CD4-positive, alpha-beta T cell treated with Interleukin-6 at 100 ng/mL for 8 hours (primary cell): ENCODE results near the gene EBF3.

Experiments used
- DNase-seq: peaks from one replicate; pipeline ENCODE4 v3.0.0-alpha.2; 2020; ENCODE audit warnings: mixed read lengths, low spot score

The EBF3 gene

DNA sequence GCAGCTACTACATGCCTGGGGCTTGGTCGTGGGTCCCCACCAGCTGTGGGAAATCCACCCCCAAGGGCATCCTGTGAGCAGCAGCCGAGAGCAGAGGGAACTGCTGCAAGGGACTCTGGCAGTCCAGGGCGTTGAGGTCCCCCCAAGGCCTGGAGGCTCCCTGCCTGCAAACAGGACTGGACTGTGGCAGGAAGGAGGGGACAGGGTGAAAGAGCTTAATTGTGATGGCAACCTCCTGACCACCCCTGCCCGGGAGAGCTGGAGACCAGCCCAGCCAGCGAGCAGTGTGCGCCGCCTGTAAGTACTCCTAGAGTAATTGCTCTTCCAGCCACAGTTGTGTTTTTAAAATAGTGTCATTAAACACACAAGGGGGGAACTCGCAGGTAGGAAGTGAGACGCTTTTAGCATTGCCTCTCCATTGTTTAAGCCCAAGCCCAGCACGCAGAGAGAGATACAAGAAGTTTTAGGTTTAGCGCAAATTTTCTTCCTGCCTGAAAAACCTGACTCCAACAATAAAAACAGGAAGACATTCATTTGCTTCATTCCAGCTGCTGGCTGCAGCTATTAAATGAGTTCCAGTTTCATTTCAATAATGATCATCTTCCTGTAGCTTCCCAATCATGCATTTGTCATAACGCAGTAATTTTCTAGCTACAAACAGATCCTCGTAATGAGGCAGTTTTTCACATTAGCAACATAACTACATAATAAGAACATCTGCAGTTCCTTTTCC, 111.1 kb downstream of the EBF3 start:
- no peak for DNase-seq

DNA sequence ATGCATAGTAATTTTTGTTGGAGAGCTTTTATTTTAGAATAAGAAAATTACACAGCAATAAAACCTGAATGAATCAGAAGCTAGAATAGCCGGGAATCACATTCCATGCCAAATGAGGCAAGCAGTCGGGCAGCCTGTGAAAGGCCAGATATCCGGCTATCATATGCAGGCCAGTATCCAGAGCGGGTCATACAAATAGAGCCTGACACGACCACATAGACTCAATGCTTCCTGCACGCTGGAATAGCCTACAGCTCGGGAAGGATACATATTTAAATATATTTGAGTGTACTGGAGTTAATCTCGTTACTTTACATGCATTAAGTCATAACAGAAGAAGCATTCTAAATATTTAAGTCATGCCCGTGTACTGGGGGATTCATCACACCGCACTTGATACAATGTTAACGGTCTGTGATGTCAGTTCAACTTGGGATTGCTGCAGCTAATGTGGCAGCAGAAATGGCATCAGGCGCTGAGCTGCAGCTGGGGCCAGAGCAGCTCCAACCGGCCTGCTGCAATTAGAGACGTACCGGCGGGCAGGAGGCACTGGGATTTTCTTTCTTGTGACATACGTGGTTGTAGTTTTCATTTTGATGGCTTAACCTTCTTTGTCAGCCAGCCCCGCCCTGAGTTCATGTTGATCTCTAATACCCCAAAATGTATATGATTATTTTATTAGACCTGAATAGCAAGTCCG, 112.0 kb downstream of the EBF3 start:
- DNase-seq, result no peak

DNA sequence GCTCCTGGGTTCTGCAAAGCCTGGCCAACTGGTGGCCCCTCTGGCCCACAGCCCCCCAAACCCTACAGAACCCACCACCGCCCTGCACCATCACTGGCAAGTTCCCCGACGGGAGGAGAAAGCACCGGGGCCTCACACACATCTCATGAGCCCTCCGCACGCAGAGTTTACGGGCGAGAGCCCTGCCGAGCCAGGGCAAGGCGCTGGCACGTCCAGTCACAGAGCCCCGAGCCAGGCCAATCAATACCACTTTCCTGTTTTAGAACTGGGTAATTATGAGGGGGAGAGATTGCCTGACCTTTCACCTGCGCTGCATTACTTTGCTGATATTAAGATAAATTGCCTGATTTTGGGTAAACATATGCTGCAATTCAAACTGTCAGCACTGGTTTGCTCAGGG, 113.3 kb downstream of the EBF3 start:
- DNase-seq, result no peak

DNA sequence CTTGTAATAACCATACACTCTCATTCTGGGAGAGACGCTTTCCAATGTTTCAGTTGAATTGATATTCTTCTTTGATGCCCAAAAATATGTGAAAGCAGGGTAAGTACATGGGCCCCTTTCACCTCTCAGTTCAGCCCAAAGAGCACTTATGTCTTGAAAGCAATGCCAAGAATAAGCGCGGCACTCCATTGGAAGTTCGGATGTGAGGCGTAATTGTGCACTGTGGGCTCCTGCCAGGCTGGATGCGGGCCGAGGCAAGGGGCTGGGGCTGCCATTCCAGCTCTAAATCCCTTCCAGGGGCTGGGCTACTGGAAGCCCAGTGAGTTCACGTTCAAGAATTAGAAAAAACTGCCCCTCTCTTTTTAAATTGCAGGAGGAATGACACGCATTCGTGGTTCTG, 113.8 kb downstream of the EBF3 start:
- no peak for DNase-seq

DNA sequence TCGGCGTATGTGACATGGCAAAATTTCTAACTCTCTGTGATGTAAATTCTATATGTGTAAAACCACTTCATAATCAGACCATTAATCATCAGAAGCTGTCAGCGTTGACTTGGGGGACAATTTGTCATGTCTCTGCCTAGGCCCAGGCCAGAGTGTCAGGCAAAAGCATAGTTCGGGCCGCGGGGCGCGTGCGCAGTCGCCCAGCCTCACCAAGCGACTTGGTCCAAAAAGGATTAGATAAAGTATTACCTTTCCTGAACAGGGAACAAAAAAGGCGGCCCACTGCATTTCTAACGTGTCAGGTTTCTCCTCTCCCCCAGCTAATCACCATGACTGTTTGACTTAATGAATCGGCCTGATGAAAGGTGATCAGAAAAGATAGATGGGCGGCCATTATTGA, 114.2 kb downstream of the EBF3 start:
- DNase-seq, result no peak

DNA sequence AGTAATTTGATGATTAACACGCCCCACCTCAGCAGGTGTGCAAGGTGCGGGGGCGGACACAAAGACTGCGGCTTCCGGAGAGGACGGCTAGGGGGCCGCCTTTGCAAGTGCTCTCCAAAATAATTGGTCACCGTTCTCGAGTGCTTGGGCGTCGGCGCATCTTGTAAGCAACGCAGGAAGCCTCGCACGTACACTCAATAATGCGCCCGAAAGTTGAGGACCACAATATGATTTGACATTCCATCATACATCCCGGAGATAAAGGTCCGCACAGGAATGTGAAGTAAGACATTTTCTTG, 114.7 kb downstream of the EBF3 start:
- DNase-seq, result no peak

DNA sequence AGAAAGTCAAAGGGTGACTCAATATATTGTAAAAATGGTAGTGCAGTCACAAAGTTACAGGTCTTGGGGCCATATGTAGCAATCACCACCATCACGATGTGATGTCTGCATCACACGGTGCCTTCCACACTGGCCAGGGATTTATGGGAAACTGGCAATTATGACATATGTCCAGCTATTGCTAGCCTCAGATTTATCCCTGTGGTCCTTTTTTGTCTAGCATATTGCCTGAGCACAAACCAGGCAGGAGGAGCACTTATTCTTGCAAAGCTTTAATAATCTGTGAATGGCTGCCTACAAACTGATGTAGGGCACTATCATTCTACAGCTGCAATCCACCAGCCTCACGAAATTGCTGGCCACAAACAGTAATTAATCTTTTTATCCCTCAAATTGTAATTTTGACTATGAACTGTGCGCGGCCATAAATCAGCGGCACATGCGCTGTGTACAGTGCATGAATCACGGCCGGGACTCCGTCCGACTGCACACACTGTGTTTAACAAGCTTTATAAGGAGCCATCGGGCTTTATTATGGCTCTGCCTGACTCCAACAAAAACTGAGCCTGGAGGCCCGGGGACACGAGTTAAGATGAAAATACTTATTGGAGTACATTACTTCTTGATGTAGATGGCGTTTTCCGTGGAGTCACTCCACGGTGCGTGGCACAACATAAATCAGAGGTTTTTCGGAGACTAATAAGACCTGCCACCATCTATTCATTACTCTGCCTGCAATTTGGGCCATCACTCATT, 115.2 kb downstream of the EBF3 start:
- no peak for DNase-seq

DNA sequence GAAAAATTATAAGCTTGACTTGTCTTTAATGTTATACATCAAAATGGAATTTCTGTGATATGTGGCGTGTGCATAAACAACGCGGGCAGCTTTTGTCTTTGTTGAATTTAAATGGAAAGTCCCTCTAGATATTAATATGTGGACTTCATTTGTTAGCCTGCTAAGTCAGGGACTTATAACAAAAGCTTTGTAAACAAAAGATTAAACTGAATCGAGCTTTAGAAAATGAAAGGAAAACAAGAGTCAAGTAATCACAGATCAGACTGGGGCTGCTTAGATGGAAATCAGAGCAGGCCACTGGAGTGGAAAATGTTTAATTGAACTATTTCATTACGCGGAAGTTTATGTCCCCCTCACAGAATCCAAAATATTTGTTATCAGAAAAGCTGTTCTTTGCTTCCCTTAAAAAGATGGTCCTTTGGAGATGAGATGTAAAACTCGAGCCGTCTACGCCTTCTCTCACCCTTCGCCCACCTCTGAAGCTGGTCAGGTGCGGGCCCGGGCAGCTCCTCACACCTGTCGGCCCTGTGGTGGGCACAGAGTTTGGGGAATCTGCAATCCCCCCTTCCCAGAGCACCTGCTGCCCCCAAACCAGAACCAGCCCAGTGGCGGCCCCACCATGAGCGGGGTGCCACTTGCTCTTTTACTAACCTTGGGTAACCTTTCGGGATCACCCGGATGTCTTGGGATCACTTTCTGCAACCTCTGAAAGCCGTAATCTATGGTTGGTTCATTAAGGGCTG, 116.2 kb downstream of the EBF3 start:
- no peak for DNase-seq

DNA sequence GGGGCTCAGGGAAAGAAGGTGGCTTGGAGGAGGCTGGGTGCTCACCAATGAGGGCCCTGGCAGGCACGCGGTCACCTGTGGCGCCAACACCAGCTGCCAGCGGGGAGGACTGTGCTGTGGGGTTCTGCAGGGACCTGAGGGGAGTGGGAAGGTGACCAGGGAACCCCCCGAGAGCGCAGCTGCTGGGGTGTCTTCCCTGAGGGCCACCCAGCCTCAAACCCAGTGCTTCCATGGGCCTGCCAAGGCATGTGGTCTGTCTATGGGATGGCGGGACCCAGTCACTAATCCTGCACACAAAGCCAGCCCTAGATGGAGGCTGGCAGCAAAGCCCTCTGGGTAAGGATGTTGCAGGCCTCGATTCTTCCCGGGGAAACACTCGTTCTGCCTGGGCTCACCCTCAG, 117.1 kb downstream of the EBF3 start:
- DNase-seq, result no peak

DNA sequence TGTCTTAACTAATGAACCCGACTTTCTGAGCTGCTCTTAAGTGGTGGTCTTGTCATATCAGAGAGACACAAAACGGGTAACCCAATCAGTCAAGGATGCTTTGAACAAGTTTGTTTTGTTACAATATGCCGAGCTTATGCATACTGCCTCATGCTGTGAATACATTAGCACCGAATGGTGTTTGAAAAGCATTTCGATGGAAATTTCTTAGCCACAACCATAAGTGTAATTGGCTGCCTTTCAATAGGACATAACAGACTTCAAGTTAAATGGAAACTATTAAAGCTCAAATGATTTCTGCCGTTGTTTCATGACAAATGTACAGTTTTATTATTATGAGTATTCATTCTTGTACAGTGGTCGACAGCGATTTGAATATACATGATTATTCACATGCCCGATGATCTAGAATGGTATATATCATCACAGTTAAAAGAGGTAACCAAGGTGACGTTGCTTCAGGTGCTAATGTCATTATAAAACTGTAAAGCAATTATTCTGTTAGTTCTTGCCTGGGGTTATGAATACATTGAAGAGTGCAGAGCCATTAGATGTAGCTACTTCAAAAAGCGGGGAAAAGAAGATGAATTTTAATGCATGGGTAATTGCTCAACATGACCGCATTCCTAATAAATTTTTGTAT, 118.8 kb downstream of the EBF3 start:
- no peak for DNase-seq

DNA sequence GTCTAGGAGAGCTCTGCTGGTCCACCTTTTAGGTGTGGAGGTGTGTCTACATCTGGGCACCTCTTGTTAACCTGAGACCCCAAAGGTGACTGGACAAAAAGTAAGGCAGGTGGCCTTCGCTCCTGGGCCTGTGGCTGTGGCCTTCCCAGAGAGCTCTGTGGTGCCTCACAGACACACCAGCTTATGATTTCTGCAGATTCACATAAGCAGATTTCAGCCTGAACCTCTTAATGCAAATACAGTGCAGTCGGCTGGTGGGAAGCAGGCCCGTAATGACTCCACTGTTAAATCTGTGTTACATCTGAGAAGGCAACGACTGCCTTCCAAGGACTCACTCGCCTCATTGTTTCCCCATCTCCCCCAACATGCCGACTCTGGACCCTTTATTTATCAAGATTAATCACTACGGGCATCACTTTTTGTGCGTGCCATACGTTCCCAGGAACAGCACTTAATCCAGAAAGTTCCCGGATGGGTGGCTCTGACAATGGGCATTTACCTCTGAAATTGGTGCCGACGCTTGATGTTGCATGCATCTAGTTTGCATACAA, 119.8 kb downstream of the EBF3 start:
- no peak for DNase-seq

DNA sequence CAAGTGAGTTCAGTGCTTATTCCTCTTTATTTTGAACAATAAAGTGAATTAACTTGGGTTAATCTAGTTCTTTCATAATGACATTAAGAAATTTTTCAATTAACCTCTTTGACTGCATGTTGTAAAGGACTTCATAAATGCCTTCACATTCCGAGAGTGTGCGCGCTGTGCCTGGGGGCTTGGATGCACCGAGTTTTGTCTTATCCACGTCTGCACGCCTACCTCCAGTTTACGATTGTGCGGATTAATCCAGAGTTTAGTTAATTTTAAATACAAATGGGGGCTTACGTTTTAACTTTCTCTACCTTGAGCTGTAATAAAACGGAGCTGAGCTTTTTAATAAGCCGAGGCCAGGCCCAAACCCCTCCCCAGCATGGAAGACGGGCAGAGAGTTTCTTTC, 120.4 kb downstream of the EBF3 start:
- no peak for DNase-seq

DNA sequence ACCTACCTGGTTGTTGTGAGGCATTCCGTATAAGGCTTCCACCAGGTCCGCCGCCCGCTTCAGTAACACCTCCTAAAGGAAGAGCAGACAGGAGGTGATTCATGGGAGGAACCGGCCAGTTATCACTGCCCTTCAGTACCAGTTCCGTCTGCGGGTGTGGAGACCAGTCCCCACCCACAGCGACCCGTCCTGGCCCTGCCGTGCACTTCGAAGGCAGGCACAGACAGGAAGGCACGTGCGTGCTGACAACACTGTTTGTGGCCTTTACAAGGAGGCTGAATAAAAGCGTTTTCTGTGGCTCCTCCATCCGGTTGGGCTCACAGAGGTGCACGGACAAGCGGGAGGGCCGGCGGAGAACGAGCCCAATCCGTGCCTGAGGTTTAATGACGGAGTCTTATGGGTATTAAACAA, 120.9 kb downstream of the EBF3 start:
- DNase-seq, result no peak

DNA sequence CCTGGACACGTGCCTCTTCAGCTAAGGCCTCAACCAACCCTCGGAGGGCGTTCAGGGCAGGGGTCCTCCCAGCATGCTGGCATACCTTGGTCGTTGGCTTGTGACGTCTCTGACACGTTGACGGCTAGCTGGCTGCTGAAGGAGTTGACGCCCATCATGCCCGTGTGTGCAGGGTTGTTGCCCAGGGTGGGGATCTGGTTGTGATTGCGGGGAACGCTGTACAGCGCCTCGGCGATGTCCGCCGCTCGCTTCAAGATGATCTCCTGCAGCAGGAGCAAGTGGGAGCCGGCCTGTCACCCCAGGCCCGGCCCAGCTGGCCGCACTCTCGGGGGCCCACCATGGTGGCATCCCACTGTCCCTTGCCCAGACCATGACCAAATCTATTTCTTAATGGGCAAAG, 122.0 kb downstream of the EBF3 start:
- DNase-seq, result no peak

DNA sequence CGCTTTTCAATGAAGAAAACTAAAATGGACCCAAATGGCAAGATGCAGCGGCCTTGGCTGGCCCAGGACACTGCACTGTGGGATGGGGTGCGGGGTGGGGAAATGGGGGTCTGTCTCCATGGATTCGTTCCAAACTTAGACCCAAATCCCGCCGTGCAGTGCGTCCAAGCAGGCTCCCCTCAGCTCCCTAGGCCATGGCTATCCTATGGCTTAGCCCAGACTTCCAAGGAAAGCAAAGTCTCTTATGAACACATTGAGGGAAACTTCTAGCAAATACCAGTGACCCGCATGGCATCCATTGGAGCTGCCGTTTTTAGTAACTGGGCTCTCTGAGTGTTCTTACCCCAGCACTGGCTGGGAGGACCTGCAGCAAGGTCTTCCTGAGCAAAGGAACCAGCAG, 122.5 kb downstream of the EBF3 start:
- no peak for DNase-seq

DNA sequence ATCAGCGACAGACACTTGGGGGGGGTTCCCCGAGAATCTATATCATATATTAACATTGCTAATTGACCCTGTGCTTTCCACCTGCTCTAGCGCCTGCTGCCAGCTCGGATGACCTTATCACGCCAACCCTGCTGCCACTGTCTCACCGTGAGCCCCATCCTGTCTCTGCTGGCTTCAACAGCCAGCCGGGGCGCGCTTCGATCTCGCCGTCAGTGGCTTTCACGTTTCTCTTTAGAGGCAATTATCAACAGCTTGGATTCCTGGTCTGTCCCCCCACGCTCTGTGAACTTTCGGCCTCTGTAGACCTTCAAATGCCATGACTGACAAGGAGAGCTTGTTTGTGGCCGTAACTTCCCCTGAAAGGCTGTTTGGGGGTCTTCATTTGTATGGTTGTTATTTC, 123.0 kb downstream of the EBF3 start:
- DNase-seq, result no peak

DNA sequence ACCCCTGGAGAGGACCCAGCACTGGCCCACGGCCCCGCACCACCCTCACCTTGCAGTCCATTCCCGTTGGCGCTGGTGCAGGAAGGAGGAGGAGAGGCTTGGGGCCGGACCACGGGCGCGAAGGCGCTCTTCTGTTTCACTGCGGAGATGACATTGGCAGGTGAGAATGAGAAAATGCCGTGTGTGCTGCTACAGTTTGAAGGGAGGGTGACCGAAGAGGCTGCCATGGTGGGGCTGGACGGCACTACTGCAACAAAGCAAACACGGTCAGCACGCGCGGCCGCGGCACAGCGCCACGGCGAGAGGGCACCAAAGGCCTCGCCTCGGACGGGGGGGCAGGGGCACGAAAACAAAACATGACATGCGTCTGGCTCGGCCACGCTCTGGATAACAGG, 123.9 kb downstream of the EBF3 start:
- no peak for DNase-seq

DNA sequence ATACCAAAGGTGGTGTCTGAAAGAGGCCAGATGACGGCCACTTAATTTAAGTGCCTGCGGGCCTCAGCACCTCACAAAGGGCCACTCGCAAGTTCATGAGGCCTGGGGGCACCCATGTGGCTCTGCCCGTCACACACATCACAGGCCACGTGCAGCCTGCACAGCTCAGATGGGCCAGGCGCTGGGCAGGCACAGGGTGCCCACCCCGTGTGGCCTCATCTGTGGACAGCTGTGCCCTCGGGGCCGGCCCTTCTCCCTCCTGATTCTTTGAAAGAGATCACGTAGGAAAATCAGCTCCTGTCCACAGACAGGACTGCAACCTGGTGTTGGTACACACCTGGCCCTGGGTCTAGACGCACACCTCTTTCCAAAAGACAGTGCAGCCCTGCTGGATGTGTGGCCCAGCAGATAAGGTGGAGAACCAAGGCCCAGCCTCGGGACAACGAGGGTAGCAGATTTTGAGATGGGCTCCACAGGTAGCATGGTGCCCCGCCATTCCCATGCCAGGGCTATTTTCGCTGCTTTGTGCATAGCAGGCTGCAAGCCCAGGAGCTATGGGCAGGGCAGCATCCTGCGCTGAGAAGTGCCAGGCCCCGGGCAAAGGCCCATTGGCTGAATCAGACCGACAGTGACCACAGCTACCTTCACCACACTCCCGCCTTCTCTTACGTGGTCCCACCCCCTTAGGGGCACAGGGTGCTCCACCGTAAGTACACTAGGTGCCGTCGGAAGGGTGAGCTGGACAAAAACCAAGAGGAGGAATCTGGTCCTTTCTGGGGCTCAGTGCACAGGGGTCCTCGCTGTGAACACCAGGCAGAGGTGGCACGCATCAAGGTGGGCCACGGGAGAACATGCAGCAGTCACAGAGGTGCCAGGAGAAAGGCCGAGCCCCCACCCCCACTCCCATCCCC, 124.5 kb downstream of the EBF3 start:
- DNase-seq, result no peak

DNA sequence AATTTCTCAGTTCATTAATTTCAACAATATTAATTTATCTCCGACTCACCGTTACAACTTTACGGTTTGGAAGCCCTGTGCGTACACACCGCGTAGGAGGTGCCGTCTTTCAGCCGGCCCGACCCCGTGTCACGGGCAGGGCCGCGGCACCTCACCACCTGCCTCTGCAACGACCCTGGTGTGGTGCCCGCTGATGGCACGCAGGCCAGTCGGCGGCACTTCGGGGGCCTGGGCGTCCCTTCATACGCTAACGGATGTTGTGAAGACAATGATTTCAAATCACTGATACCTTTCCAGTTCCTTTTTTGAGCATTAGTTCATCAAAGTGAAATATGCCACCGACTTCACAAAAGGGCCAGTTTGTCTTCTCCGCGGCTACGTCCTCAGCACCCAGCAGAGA, 125.3 kb downstream of the EBF3 start:
- DNase-seq, result no peak

DNA sequence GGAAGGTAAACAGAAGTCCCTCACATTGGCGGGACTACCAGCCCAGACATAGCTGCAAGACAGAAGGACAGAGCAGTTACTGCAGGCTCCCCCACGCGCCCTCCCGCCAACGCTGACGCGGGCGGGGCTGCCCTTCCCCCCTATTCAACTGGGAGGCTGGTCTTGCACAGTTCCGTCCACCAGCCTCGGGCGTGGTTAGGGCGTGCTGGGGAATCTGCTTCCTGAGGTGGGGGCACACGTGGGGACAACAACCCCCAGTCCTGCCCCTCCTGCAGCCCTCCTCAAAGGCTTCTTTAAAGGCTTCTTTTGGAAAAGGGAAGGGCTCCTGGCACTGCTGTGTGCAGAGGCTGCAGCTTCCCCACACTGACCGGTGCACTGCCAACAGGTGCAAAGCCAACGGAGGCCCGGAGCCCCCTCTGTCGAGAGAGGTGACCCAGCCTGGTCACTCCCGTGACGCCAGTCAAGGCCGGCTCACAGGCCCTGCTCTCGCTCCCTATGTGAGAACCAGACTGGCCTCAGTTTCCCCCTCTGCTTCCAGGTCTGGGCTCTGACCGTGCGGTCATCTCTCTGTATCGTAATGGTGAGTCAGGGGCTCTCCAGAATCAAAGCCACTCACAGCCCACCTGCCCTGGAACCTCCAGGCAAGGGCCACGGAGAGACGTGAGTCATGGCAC, 126.0 kb downstream of the EBF3 start:
- DNase-seq, result no peak
